DMS153 (cell line): ENCODE measurements around the gene CEP170B.

Source experiments
- DNase-seq: peaks from one replicate; lab custom pipeline; 2025; lab: John Stamatoyannopoulos, UW

The CEP170B gene

DNA sequence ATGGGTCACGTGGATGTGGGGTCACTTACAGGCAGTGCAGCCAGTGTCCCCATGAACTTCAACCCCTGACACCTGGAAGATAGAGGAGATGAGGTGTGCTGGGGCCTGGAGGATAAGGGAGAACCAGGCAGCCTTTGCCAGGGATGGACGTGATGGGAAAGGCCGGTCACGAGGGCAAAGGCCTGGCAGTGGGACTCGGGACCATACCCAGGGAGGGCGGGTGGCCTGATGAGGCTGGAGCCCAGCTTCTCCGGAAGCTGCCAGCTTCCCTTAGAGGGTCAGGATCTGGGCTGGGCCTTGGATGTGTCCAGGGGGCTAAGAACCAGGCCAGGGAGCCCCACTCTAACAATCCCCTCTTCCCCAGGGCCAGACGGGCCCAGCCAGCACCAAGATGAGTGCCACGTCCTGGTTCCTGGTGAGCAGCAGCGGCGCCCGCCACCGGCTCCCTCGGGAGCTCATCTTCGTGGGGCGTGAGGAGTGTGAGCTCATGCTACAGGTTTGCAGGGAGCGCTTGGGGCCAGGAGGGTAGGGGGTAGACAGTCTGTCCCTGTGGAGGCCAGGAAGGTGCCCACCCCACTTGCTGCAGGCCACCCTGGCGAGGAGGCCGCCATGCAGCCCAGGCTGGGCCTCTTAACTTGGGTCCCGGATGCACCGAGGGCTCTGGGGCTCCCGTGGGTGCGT, 3.1 kb downstream of the CEP170B start:
- no peak for DNase-seq

DNA sequence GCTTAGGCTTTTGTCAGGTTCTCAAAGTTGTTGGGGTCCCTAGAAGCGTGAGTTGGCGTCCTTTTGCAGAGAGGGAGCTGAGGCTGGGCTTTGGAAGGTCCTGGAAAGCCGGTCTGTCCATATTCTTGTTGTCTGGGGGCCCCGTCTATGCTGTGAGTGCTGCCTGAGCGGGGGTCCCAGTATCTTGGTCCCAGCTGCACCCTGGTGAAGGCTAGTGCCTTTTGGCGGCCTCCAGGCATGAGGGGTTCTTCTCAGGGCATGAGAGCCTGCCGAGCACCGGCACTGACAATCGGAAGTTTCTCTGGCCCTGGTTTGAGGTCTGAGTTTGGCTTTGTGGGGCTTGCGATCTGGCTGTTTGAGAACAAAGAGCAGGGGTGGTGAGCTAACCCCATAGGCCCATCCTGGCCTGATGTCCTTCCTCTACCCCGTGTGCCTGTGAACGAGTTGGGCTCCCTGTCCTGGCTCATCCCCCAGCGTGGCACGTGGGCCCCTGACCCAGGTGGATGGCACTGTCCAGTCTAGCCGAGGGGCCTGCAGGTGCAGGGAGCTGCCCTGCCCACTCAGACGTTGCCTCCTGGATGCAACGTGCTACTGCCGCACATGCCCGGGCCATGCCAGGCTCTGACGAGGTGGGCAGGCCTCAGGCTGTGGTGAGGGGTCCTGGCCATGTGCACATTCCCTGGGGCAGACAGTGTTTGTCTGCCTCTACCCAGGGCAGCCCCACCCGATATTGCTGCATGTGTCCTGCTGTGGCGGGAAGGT, 3.9 kb downstream of the CEP170B start:
- DNase-seq = no peak

DNA sequence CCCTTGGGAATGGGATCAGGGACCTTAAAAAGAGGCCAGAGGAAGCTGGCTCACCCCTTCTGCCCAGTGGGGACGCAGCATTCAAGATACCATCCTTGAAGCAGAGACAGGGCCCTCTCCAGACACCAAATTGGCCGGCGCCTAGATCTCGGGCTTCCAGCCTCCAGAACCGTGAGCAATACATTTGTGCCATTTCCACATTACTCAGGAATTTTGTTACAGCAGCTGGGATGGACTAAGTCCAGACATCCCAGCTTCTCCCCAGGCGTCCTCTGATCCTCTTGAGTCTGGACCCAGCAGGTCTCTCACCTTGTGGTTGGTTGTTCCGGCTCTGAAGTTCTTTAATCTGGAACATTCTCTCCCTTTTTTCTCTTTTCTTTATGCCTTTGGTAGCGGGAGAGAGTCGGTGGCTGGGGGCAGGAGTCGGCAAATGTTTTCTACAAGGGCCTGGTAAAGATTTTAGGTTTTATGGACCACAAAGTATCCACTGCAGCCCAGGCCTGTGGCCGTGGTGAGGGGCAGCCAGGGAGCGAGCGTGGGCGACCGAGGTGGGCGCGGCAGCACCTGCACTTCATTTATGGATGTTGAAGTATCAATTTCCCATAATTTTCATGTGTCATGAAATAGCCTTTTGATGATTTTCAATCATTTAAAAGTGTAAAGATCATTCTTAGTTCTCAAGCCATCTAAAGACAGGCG, 4.8 kb downstream of the CEP170B start:
- DNase-seq = no peak

DNA sequence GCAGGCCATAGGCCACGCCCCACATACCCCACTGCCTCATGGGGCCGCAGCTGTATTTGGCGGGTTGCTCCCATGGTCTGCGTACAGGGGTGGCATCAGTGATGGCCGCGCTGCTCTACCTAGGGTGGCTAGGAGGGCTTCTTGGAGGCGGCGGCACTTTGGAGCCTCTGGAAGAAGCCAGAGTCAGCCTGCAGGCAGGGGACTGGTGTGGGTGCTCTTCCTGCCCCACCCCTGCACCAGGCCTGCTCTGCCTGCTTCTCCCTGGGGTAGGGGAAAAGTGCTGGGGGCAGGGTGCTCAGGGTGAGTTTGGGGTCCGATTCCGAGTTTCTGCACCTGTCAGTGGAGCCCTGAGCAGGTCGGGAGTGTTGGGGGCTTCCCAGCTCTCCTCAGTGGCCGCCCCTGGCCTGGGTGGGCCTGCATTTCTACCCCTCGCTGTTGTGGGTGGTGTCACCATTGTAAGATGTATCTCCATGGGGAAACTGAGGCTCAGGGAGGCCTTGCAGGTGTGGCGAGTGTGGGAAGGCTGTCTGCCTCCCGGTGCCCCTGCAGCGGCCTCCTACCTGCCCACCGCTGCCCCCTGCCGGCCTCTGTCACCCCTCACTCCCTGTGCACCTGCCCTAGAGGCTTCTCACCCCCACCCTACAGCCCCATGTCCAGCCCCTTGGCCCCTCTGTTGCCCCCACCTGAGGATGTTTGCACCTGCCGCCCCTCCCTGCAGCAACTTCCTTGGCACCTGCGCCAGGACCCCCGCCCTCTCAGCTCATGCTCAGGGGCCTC, 5.5 kb downstream of the CEP170B start:
- no peak for DNase-seq

DNA sequence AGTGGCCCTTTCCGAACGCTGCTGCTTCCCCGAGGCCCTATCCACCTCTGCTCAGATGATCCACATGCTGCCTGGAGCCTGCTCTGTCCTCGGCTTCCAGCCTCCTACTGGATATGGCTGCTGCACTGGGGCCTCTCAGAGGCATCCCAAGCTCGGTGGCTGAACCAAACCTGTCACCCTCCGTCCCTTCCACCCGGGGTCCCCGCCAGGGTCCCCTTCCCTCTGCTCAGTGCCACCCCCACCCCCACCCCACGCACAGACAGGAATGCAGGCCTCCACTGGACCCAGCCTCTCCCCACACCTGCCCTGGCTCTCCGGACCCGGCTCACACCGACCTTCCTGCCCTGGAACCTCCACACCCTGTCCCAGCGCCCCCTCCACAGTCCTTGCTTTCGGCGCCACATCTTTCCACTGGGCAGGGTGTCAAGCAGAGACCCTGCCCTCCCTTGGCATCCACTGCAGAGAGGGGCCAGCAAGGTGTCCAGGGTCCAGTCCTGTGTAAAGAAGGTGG, 6.1 kb downstream of the CEP170B start:
- DNase-seq = no peak

DNA sequence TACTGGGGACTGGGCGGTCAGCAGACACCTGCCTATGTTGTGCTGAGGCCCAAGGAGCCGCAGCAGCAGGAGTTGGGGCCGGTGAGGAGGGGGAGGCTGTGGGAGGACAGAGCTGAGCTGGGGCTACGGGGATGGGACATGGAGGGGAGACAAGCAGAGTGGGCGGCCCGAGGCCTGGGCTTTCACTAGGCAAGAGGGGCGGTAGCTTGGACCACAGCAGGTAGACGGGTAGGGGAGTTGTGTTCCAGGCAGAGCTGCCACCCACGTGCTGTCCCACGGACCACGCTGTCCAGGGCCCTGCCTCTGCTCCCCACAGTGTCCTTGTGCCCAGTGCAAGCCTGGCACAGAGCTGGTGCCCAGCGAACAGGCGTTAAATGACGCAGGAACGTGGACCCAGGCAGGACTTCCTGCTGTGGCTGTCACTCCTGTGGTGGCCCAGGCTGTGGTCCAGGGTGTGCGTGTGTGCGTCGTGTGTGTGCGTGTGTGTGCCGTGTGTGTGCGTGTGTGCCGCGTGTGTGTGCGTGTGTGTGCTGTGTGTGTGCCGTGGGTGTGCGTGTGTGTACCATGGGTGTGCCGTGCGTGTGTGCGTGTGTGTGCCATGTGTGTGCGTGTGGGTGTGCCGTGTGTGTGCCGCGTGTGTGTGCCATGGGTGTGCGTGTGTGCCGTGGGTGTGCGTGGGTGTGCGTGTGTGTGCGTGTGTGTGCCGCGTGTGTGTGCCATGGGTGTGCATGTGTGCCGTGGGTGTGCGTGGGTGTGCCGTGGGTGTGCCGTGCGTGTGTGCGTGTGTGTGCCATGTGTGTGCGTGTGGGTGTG, 6.8 kb downstream of the CEP170B start:
- DNase-seq = no peak

DNA sequence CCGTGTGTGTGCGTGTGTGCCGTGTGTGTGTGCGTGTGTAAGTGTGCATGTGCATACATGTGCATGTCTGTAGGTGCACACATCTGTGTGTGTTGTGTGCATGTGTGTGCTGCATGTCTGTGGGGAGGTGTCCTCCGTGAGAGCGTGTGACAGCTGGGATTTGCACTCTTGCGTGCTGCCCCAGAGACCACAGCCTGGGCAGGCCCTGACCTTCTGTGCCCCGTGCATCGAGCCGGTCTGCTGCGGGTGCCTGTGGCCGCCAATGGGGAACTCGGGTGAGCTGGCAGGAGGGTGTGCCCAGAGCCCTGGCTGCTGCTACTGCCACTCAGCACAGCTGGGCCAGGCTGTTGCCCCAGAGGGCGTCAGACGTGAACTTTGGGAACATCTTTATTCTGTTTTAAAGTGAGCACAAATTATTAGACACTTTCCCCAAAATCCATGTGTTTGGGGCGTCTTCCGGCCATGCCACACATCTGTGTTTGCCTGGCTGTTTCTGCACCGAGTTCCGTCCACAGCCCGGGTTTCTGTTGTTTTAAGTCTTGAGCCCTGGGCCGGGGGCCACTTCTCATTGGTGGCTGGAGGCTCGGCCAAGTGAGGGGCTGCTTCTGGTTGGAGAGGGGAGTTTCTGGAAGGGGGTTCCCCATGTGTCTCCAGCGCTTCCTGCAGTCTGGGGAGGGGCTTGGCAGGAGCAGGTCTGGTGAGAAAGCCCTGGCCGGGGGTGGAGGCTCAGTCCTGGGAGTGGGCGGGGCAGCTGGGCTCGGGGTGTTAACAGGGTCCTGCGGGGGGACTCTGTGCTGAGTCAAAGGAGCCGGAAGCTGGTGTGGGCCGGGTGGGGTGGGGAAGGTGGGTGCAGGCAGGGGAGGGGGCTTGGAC, 7.6 kb downstream of the CEP170B start:
- DNase-seq = no peak

DNA sequence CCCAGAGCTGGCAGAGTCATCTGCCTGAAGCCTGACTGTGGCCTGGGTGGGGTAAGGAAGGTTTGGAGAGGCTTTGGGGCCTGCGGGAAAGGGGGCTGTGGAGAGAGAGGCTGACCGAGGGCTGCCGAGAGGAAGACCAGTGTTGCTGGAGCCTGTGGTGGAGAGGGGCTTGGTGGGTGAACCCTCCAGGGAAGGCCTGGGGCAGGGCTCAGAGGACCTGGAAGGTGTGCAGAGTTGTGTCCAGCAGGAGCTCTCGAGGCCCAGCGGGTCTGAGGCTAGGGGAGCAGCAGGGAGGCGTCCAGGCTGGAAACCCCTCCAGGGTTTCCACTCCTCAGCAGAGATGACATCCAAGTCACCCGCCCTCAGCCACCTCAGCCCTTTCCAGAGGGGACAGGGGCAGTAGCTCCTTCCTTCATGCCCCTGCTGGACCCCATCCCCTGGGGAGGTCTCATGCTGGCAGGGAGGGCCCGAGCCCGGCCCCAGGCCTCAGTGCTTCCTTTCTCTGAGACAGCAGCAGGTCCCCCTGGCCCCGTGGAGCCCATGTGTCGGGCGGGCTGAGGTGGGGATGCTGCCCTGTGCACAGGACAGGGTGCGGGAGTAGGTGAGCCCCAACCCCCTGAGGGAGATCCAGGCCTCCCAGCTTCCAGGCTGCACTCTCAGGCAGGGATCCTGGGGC, 8.4 kb downstream of the CEP170B start:
- DNase-seq = no peak

DNA sequence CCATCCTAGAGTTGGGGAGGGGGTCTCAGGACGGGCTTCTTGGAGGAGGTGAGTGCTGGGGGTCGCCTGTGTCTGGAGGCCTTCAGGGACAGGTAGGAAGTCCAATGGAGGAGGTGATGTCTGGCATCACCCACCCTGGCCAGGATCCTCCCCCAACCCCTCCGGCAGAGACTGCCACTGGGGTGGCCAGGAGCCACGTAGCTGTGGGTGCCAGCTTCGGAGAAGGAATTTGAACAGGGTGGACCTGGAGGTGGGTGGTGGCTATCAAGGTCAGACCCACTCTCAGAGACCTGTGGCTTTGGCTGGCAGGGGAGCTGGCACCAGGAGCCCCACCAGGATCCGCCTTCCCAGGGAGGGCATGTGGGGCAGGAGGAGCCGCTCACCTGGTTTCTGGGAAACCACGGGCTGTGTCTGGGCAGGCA, 9.1 kb downstream of the CEP170B start:
- no peak for DNase-seq

DNA sequence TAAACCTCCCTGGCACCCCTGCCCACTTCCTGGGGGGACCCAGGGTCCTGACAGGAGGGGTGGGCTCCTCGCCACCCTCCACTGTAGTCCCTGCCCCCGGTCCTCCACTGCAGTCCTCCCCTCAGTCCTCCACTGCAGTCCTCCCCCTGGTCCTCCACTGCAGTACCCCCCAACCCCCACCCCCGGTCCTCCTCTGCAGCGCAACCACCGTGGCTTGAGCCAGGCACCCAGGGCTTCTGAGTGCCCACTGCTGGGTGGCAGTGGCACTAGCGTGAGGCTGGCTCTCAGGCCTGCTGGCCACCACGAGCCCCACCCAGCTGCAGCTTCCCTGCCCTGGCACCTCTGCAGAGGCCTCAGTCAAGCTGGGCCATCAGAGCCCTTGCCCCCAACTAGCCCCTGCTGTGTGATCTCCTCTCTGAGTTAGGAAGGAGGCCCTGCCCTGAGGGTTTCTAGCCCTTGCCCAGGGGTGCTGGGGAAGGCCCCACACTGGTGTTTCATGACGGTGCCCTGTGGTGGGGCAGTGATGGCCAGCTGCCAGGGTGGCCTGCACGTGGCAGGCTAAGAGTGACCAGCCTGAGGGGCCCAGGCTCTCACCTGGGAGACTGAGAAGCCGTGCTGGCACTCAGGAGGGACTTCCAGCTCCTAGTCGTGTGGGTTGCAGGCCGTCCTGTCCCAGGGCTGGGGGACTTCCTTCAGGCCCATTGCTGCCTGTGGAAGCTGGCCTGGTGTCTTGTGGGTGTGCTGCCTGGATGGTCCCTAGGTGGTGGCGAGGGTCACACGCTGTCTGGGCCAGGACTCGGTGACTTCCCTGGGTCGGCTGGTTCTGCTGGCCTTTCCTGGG, 9.7 kb downstream of the CEP170B start:
- no peak for DNase-seq

DNA sequence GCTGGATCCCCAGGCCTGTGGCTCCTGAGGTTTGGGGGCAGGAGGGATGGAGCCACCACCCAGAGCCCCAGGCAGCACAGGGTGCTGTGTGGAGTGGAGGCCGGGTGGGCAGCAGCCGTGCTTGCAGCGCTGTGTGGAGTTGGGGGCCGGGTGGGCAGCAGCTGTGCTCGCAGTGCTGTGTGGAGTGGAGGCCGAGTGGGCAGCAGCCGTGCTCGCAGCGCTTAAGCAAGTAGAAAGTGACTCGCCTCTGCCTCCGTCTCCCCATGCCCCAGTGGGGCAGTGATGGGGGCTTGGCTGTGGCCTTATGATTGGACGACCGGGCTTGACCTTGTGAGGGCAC, 10.3 kb downstream of the CEP170B start:
- no peak for DNase-seq

DNA sequence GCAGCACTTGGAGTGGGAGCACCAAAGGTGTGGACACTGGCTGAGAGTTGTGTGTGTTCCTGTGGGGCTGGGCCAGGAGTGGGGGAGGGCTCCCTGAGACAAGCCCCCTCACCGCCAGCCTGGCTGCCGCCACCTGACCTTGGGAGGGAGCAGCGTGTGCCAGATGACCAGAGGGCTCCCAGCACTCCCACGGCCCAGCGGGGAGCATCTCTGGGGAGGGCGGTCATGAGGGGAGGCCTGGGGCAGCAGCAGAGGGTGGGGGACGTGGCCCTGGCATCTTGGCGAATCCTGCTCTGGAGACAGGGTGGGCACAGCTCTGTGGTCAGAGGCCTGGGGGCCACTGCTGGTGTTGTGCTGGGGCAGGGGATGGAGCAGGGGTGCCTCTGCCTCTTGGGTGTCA, 10.7 kb downstream of the CEP170B start:
- DNase-seq = no peak

DNA sequence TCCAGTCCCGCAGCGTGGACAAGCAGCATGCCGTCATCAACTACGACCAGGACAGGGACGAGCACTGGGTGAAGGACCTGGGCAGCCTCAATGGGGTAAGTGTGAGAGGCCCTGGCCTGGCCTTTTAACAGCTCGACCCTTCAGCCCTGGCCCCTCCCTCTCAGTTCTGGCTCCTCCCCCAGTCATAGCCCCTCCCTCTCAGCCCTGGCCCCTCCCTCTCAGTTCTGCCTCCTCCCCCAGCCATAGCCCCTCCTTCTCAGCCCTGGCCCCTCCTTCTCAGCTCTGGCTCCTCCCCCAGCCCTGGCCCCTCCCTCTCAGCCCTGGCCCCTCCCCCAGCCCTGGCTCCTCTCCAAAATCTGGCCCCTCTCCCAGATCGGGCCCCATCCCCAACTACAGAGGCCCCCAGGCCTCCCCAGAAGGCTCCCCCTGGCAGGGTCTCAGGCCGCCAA, 11.2 kb downstream of the CEP170B start:
- no peak for DNase-seq

DNA sequence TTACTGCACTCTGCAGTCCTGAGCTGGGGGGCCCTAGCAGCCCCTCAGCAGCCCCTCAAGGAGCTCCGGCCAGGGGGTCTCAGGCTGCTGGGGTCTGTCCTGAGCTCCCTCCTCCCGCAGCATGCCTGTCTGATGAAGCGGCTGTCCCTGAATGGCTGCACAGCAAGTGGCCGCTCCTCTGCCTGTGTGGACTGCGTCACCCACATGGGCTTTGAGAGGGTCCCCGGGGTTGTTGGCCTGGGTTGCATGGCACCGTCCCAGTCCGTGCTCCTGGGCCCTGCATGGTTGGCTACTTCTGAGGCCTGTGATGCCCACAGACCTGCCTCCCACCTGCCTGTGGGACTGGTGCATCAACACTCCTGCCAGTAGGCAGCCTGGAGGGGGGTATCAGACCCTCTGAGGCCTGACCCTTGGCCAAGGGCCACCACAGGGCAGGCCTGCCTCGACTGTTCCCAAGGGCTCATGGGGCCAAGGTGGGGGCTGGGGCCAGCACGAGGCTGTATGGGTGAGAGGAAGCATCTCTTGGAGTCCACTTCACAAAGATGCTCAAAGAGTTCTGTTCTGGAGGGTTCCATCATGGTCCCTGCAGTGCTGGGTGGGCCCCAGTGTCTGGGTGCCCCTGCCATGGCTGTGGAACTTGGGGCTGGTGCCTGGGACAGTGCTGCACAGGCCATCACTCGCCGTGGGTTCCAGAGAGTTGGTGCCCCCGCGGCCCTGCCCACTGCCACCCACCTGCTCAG, 12.2 kb downstream of the CEP170B start:
- no peak for DNase-seq

DNA sequence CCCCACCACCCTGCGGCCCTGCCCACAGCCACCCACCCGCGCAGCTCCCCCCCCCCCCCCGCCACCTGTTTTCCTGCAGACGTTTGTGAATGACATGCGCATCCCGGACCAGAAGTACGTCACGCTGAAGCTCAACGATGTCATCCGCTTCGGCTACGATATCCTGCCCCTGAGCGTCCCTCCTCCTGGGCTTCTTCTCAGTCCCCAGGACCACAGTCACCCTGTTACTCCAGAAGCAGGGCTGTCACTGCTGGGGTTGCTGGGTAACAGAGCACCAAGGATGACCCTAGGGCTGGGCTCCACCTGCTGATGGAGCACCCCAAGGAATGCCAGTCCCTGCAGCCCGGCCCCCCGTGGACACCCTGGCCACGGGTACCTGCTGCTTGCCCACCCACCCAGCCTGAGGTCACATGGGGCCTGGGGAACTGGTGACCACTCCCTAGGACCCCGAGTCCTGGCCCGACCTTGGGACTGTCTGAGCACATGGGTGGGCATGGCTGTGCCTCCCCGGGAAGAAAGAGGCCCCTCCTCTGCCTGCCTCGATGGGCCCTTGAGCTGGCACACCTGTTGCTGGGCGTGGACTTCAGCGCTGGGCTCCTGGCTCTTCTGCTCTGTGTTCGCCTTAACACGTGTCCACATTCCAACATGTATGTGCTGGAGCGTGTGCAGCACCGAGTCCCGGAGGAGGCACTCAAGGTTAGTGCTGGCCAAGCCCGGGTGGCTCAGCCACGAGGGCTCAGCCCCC, 12.9 kb downstream of the CEP170B start:
- DNase-seq = no peak

DNA sequence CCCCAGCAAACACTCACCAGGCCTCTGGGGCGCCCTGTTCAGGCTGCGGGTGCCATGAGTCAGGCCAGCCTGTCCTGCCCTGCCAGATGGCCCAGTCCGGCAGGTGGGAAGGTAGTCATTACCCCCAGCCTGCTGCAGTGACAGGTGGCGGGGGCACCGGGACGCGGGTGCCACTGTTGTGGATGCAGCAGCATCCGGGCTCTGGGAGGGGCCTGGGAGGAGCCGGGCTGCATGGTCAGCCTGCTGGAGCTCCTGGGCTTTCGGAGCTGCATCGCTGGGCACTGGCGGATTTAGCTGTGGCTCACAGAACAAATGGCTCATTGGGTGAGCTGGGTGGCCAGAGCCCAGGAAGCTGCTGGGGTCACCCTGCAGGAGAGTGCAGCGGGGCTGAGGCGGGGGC, 13.5 kb downstream of the CEP170B start:
- DNase-seq = no peak

DNA sequence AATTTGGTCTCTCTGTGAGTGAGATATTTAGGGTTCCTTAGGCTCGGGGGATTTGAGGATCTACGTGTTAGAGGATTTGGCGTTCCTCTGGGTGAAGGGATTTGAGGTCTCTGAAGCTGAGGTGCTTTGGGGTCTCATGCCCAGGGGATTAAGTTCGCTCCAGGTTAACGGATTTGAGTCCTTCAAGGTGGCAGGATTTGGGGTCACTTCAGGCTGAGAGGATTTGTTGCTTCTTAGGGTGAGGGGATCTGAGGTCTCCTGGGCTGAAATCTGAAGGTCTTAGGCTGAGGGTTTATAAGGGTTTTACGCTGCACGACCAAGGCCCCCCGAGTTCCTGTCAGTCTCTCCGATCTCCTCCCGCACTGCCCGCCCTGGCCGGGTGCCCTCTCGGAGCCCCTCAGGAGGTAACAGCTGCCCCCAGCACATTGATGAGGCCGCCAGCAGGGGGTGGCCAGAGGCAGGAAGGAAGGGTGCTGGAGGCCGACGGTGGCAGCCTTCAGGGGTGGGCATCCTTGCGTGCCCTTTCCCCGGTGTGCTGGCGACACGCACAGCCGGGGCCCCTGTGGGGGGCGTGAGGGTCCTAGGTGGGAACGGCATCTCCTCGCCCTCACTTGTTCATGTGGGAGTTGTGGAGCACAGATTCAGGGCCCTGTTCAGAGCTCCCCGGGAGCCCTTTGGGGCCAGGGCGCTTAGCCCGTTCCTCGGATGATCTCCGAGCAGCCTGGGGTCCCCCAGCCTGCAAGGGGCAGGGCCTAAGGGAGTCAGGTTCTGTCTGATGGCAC, 14.3 kb downstream of the CEP170B start:
- DNase-seq = no peak
